H1 (cell line): Measurements from ENCODE around the gene LARP1.

Experiments
- BRCA1 ChIP-seq: IDR thresholded peaks from 2 replicates; pipeline ENCODE4 v1.6.1; 2012; ENCODE audit warnings: low read depth, low read length, improper control_type of control experiment
- CHD1 ChIP-seq: IDR thresholded peaks from 2 replicates; pipeline ENCODE4 v1.6.1; 2012; ENCODE audit warnings: low read depth, low read length, improper control_type of control experiment
- CTCF ChIP-seq, 3 experiments: IDR thresholded peaks; 1 replicate in 2 of 3; 2 replicates in 1 of 3; pipeline versions ENCODE4 v1.5.1 to v1.6.1; 2011; ENCODE audit warnings: low read length in 3 of 3, mild to moderate bottlenecking in 3 of 3, inconsistent platforms in 2 of 3, low read depth in 1 of 3, moderate library complexity in 1 of 3; ENCODE audit not compliant: insufficient read depth in 1 of 3; ENCODE audit errors: control extremely low read depth in 1 of 3
- EP300 ChIP-seq, 2 experiments: IDR thresholded peaks; 1 replicate in 1 of 2; 2 replicates in 1 of 2; pipeline ENCODE4 v1.6.1; 2011 to 2012; ENCODE audit warnings: low read depth in 2 of 2, low read length in 2 of 2, mild to moderate bottlenecking in 2 of 2, borderline replicate concordance in 1 of 2, inconsistent platforms in 1 of 2, moderate library complexity in 1 of 2
- EZH2 ChIP-seq: fragments of 200-600 bp; sonication (generic); IDR thresholded peaks from 2 replicates; pipeline ENCODE4 v1.7.1; 2012; ENCODE audit warnings: low read depth, mild to moderate bottlenecking, moderate library complexity, low read length, inconsistent platforms; ENCODE audit not compliant: severe bottlenecking
- HDAC2 ChIP-seq, 2 experiments: fragments of 300-600 bp in 1 of 2; sonication (generic) in 1 of 2; IDR thresholded peaks; 2 replicates each; pipeline ENCODE4 v1.6.1; 2011 to 2012; ENCODE audit warnings: low read depth in 2 of 2, low read length in 2 of 2, mild to moderate bottlenecking in 2 of 2, moderate library complexity in 2 of 2, borderline replicate concordance in 1 of 2, inconsistent platforms in 1 of 2
- JUN ChIP-seq: IDR thresholded peaks from 2 replicates; pipeline ENCODE4 v1.6.1; 2011; ENCODE audit warnings: low read depth, mild to moderate bottlenecking, improper control_type of control experiment, low read length
- KDM4A ChIP-seq: IDR thresholded peaks from one replicate; pipeline ENCODE4 v1.7.1; 2012; ENCODE audit warnings: low read depth, mild to moderate bottlenecking, moderate library complexity, low read length, inconsistent platforms; ENCODE audit not compliant: severe bottlenecking
- PHF8 ChIP-seq: fragments of 200-600 bp; sonication (generic); conservative IDR thresholded peaks from 2 replicates; pipeline ENCODE4 v1.7.1; 2012; ENCODE audit warnings: low read depth, mild to moderate bottlenecking, inconsistent platforms, low read length, moderate library complexity
- POLR2A ChIP-seq, 2 experiments: IDR thresholded peaks; 1 replicate in 1 of 2; 2 replicates in 1 of 2; pipeline ENCODE4 v1.6.1; 2011; ENCODE audit warnings: low read depth in 2 of 2, low read length in 2 of 2, mild to moderate bottlenecking in 2 of 2; ENCODE audit errors: control extremely low read depth in 1 of 2
- POU5F1 ChIP-seq: IDR thresholded peaks from 2 replicates; pipeline ENCODE4 v1.6.1; 2011; ENCODE audit warnings: low read depth, mild to moderate bottlenecking, low read length, moderate library complexity
- RNF2 ChIP-seq: fragments of 200-900, 300-1000 bp; sonication (generic); IDR thresholded peaks from 2 replicates; pipeline ENCODE4 v1.7.1; 2016; ENCODE audit warnings: borderline replicate concordance, low read depth, mild to moderate bottlenecking, antibody characterized with exemption, low read length; ENCODE audit not compliant: poor library complexity, severe bottlenecking; ENCODE audit errors: missing control alignments

- TF ChIP-seq EZH2 = no peak
- TF ChIP-seq KDM4A = no peak
- TF ChIP-seq CTCF (IDR thresholded peaks at IDR 0.05; ENCODE audit: control extremely low read depth in 1 of 3, insufficient read depth in 1 of 3, low read depth in 1 of 3, low read length in 3 of 3) = no peak
- no peak for TF ChIP-seq POU5F1
- TF ChIP-seq BRCA1 = no peak
- no peak for TF ChIP-seq RNF2
- TF ChIP-seq EP300 (IDR thresholded peaks at IDR 0.05; ENCODE audit: borderline replicate concordance in 1 of 2, low read depth in 2 of 2, low read length in 2 of 2) = no peak
- TF ChIP-seq CHD1 = no peak
- TF ChIP-seq JUN = no peak
- no peak for TF ChIP-seq HDAC2 (IDR thresholded peaks at IDR 0.05; ENCODE audit: borderline replicate concordance in 1 of 2, low read depth in 2 of 2, low read length in 2 of 2)
- TF ChIP-seq PHF8 = no peak
- TF ChIP-seq POLR2A (IDR thresholded peaks at IDR 0.05; ENCODE audit: control extremely low read depth in 1 of 2, low read depth in 2 of 2, low read length in 2 of 2) = no peak
Observed at GRCh38 chr5:154749491-154749890, 5.7 kb upstream of the LARP1 start.
